Measurements from ENCODE around the gene TLE7.

The TLE7 gene

GRCh38 chr16:71412270-71413160, 29.3 kb downstream of the TLE7 start:
- peak; percentile 47 to 63 for DNase-seq

- no peak for DNase-seq
Observed at GRCh38 chr16:71410146-71410545, 31.7 kb downstream of the TLE7 start.

GRCh38 chr16:71409011-71409775, 32.7 kb downstream of the TLE7 start:
- no peak for DNase-seq

GRCh38 chr16:71408536-71408935, 33.3 kb downstream of the TLE7 start:
- no peak for DNase-seq

- peak; percentile 40 to 57 for DNase-seq
Observed at GRCh38 chr16:71407731-71408130, 34.1 kb downstream of the TLE7 start.

GRCh38 chr16:71406724-71407123, 35.1 kb downstream of the TLE7 start:
- peak in 1 of 2 experiments; percentile 1 for DNase-seq

GRCh38 chr16:71406316-71406715, 35.5 kb downstream of the TLE7 start:
- no peak for DNase-seq

GRCh38 chr16:71404364-71404763, 37.5 kb downstream of the TLE7 start:
- DNase-seq = no peak

GRCh38 chr16:71402674-71403073, 39.2 kb downstream of the TLE7 start:
- no peak for DNase-seq

- no peak for DNase-seq
Observed at GRCh38 chr16:71402007-71402406, 39.8 kb downstream of the TLE7 start.

GRCh38 chr16:71399801-71400563, 41.9 kb downstream of the TLE7 start:
- no peak for DNase-seq

GRCh38 chr16:71396594-71396993, 45.3 kb downstream of the TLE7 start:
- DNase-seq = no peak

GRCh38 chr16:71389330-71389729, 52.5 kb downstream of the TLE7 start:
- no peak for DNase-seq

- peak in 1 of 2 experiments; percentile 32 for DNase-seq
Observed at GRCh38 chr16:71387045-71387871, 54.6 kb downstream of the TLE7 start.

GRCh38 chr16:71384073-71384724, 57.7 kb downstream of the TLE7 start:
- DNase-seq = no peak

- no peak for DNase-seq
Observed at GRCh38 chr16:71383054-71383773, 58.6 kb downstream of the TLE7 start.

GRCh38 chr16:71380831-71381230, 61.0 kb downstream of the TLE7 start:
- DNase-seq = no peak

Data from Kasumi-1 (cell line).